ENCODE results near the gene PTGES2.

DNA sequence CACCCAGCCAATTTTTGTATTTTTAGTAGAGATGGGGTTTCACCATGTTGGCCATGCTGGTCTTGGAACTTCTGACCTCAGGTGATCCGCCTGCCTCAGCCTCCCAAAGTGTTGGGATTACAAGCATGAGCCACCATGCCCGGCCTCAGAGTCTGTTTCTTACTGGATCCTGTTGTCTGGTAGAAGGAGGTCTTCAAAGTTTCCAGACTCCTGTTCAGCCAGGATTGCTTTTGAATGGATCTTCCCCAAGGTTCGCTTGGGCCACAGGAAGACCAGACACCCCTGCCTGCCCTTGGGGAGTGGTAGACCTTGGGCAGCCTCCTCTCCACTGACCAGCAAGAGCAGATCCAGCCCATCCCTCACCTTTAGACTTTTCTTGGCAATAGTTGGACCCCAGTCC is 14.1 kb upstream of the PTGES2 start:
- TF ChIP-seq, protein P1, sequence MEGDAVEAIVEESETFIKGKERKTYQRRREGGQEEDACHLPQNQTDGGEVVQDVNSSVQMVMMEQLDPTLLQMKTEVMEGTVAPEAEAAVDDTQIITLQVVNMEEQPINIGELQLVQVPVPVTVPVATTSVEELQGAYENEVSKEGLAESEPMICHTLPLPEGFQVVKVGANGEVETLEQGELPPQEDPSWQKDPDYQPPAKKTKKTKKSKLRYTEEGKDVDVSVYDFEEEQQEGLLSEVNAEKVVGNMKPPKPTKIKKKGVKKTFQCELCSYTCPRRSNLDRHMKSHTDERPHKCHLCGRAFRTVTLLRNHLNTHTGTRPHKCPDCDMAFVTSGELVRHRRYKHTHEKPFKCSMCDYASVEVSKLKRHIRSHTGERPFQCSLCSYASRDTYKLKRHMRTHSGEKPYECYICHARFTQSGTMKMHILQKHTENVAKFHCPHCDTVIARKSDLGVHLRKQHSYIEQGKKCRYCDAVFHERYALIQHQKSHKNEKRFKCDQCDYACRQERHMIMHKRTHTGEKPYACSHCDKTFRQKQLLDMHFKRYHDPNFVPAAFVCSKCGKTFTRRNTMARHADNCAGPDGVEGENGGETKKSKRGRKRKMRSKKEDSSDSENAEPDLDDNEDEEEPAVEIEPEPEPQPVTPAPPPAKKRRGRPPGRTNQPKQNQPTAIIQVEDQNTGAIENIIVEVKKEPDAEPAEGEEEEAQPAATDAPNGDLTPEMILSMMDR (IDR thresholded peaks at IDR 0.05), result no peak
- no peak for TF ChIP-seq POLR2A (IDR thresholded peaks at IDR 0.05)
